GM12892 (cell line): ENCODE data around the gene PPP2R5C.

Source experiments
- POLR2A ChIP-seq: IDR thresholded peaks from 2 replicates; pipeline ENCODE4 v1.6.1; 2011; ENCODE audit warnings: low read depth, low read length, control low read depth
- POLR2AphosphoS5 ChIP-seq: IDR thresholded peaks from 2 replicates; pipeline ENCODE4 v1.6.1; 2011; ENCODE audit warnings: low read depth, low read length, control low read depth

- no peak for TF ChIP-seq POLR2A
- no peak for TF ChIP-seq POLR2AphosphoS5
Measured at GRCh38 chr14:101717663-101718490, 43.6 kb upstream of the PPP2R5C start.
